Muscle layer of duodenum (tissue), 2 donors: ENCODE results near the gene KDM2B.

Source experiments
- H3K27ac ChIP-seq: one replicate; pipeline ENCODE4 v1.7.0; 2013; ENCODE audit warnings: mild to moderate bottlenecking, low read length
- H3K27me3 ChIP-seq: one replicate; pipeline ENCODE4 v1.7.0; 2013; ENCODE audit warnings: low read depth, mild to moderate bottlenecking, control low read depth, low read length
- H3K36me3 ChIP-seq, 2 donors: one replicate each; pipeline ENCODE4 v1.7.0; 2013; ENCODE audit warnings: low read length in 2 of 2, control low read depth in 1 of 2, mild to moderate bottlenecking in 1 of 2; ENCODE audit not compliant: insufficient read depth in 2 of 2, control insufficient read depth in 1 of 2
- H3K4me1 ChIP-seq, 2 donors: one replicate each; pipeline ENCODE4 v1.7.0; 2013; ENCODE audit warnings: low read length in 2 of 2, mild to moderate bottlenecking in 2 of 2, control low read depth in 1 of 2, moderate library complexity in 1 of 2; ENCODE audit not compliant: insufficient read depth in 2 of 2, control insufficient read depth in 1 of 2
- H3K4me3 ChIP-seq, 2 donors: one replicate each; pipeline ENCODE4 v1.7.0; 2013; ENCODE audit warnings: low read length in 2 of 2, low read depth in 1 of 2, mild to moderate bottlenecking in 1 of 2
- H3K9me3 ChIP-seq, 2 donors: one replicate each; pipeline ENCODE4 v1.7.0; 2013; ENCODE audit warnings: low read length in 2 of 2, control low read depth in 1 of 2, mild to moderate bottlenecking in 1 of 2; ENCODE audit not compliant: control insufficient read depth in 1 of 2
- donor health status: healthy.

Gene KDM2B

DNA sequence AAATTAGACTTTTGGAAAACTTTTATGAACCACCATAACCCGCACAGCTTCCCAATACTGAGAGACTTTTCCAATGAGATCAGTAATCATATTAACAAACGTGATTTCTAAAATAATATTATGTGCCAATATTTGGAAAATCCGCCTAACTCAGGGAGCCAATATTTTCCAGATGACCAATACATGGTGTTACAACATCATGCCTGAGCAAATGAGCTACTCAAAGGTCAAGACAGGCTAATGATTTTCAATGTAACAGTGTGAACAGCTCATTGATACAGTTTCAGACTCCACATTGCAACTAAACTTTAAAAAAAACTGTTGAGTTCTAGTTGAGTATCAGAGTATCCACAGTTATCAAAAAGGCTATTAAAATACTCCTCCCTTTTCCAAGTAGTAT, 134.1 kb downstream of the KDM2B start:
- H3K36me3 ChIP-seq: peaks cover 3 to 10% of the 10 kb centered on the region in 2 donors
- H3K27me3 ChIP-seq: no peaks in the 10 kb centered on the region
- H3K9me3 ChIP-seq: no peaks in the 10 kb centered on the region
- no peak overlapping the region for H3K4me3 ChIP-seq
- peaks cover 0 to 23% of the 10 kb centered on the region in 2 donors for H3K4me1 ChIP-seq
- H3K27ac ChIP-seq: no peak overlapping the region

GRCh38 chr12:121444842-121445202, 136.0 kb downstream of the KDM2B start:
- Histone ChIP-seq H3K27me3 (no peaks in the 10 kb centered on the region), H3K36me3 (peaks cover 7 to 29% of the 10 kb centered on the region in 2 donors), H3K4me3 (no peak overlapping the region), H3K4me1 (peaks cover 0 to 23% of the 10 kb centered on the region in 2 donors), H3K9me3 (no peaks in the 10 kb centered on the region), H3K27ac (no peak overlapping the region)

- Histone ChIP-seq H3K4me3 (no peak overlapping the region), H3K4me1 (peaks cover 0 to 23% of the 10 kb centered on the region in 2 donors), H3K27me3 (no peaks in the 10 kb centered on the region), H3K36me3 (peaks cover 11 to 34% of the 10 kb centered on the region in 2 donors), H3K9me3 (no peaks in the 10 kb centered on the region), H3K27ac (no peak overlapping the region)
Observed at GRCh38 chr12:121443911-121444841, 136.6 kb downstream of the KDM2B start.

DNA sequence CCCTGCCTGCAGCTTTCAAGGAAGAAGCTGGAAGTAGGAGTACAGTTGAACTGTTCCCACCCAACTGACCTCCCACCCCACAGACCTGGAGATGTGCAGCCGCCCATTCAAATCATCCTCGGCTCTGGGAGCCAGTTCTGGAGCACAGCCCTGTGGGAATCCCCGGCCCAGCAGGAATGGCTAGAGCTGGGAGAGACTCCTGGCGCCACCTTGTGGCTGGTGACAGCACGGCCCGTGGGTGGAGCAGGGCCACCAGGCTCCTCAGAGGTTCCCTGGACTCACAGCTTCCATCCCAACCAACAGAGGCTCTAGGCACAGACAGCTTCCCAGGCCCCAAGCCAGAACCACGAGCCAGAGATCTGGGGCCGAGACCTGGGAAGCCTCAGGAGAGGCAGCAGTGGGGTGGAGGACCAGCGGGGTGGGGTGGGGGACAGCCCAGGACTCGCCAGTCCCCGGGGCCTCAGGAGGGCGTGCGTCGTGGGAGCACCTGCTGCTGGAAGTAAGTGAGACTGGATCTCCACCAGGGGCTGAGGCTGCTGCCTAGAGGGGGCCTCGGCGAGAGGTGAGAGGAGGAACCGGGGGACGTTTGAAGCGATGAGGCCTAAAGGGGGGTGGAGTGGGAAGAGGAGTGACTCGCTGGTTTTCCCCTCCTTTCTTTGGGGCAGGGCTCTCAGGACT, 137.5 kb downstream of the KDM2B start:
- Histone ChIP-seq H3K36me3 (peaks cover 19 to 36% of the 10 kb centered on the region in 2 donors), H3K27me3 (no peaks in the 10 kb centered on the region), H3K27ac (no peak overlapping the region), H3K4me3 (no peak overlapping the region), H3K9me3 (no peaks in the 10 kb centered on the region), H3K4me1 (peaks cover 0 to 23% of the 10 kb centered on the region in 2 donors)

DNA sequence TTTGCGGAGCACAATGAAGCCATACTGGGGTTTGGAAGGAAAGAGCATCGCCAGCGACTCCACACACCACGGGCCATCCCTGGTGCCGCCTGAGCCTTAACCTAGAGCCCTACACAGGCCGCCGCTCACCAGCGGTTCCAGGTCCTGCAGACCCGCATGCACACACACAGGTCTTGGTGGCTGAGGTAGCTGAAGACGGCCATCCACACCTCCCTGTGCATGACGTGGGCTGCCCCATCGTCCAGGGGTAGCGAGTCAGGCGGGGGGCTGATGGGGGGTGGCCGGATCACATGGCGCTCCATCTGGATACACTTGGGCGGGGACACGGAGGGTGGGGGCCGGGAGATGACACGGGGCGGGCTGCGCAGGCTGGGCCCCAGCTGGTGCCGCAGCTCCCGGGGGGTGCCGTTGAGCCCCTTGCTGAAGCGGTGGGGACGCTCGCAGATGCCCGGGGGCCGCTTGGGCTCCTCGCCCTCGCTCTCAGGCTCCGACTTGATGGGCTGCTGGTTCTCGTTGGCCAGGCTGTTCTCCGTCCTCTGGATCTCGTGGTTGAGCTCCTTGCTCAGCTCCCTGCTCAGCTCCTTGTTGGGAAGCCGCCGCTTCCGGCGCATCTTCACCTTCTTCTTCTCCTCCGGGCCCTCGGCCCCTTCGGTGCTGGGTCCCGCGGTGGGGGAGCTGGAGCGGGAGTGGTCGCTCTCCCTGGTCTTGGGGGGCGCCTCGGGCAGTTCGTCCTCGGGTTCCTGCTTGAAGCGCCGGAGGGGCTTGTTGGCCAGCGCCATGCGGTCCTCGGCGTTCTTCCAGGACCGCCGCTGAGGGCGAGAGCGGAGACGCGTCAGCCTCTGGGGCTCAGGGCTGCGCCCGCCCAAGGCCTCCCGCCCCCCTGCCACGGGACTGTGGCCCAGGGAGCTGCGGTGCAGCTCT, 138.5 kb downstream of the KDM2B start:
- H3K4me1 ChIP-seq: peaks cover 0 to 23% of the 10 kb centered on the region in 2 donors
- peaks cover 26 to 43% of the 10 kb centered on the region in 2 donors for H3K36me3 ChIP-seq
- H3K4me3 ChIP-seq: no peak overlapping the region
- no peaks in the 10 kb centered on the region for H3K9me3 ChIP-seq
- no peak overlapping the region for H3K27ac ChIP-seq
- H3K27me3 ChIP-seq: no peaks in the 10 kb centered on the region

DNA sequence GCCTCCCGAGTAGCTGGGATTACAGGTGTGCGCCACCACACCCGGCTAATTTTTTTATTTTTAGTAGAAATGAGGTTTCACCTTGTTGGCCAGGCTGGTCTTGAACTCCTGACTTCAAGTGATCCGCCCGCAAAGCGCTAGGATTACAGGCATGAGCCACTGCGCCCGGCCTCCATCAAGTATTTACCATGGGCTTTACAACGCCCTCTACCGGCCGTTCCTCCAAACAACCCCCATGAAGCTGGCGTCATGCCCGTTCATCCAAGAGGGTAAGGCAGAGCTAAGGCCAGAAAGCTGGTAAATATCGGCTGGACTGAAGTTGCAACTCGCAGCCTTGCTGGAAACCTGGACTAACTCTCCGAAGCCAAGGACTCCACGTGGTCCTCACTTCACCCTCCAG, 139.3 kb downstream of the KDM2B start:
- Histone ChIP-seq H3K27ac (no peak overlapping the region), H3K4me3 (no peak overlapping the region), H3K36me3 (peaks cover 31 to 51% of the 10 kb centered on the region in 2 donors), H3K27me3 (no peaks in the 10 kb centered on the region), H3K4me1 (peaks cover 0 to 23% of the 10 kb centered on the region in 2 donors), H3K9me3 (no peaks in the 10 kb centered on the region)

- Histone ChIP-seq H3K27me3 (no peaks in the 10 kb centered on the region), H3K9me3 (no peaks in the 10 kb centered on the region), H3K36me3 (peaks cover 34 to 53% of the 10 kb centered on the region in 2 donors)
Observed at GRCh38 chr12:121440768-121441167, 140.1 kb downstream of the KDM2B start.

GRCh38 chr12:121439715-121440114, 141.1 kb downstream of the KDM2B start:
- no peak overlapping the region for H3K4me3 ChIP-seq
- H3K4me1 ChIP-seq: peaks cover 0 to 23% of the 10 kb centered on the region in 2 donors
- no peaks in the 10 kb centered on the region for H3K27me3 ChIP-seq
- no peaks in the 10 kb centered on the region for H3K9me3 ChIP-seq
- peaks cover 38 to 59% of the 10 kb centered on the region in 2 donors for H3K36me3 ChIP-seq
- no peak overlapping the region for H3K27ac ChIP-seq

More at GRCh38 chr12:121440768-121441167, 140.1 kb downstream of the KDM2B start:
- no peak overlapping the region for H3K27ac ChIP-seq
- H3K4me1 ChIP-seq: peaks cover 0 to 23% of the 10 kb centered on the region in 2 donors
- H3K4me3 ChIP-seq: no peak overlapping the region

DNA sequence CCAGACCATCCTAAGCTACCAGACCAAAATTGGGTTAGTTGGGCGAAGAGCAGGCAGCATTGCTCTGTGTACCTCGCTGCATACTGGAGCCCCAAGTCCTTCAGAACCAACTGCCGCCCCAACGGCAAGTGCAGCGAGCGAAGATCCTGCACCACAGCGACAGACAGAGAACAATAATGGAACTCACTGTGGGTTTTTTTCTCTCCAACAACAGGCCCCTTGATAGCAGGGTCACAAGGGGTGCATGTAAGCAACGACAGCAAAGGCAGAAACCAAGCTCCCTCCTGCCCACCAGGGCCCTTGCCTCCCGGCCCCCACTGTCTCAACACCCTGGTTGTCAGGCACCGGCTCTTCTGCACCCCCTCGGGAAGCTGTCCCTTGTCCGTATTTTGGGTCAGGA, 141.9 kb downstream of the KDM2B start:
- Histone ChIP-seq H3K27me3 (no peaks in the 10 kb centered on the region), H3K9me3 (no peaks in the 10 kb centered on the region), H3K4me1 (peaks cover 0 to 15% of the 10 kb centered on the region in 2 donors), H3K4me3 (no peak overlapping the region), H3K36me3 (peaks cover 38 to 59% of the 10 kb centered on the region in 2 donors), H3K27ac (no peak overlapping the region)

GRCh38 chr12:121436706-121437105, 144.1 kb downstream of the KDM2B start:
- Histone ChIP-seq H3K9me3 (no peaks in the 10 kb centered on the region), H3K27ac (no peak overlapping the region), H3K36me3 (peaks cover 48 to 59% of the 10 kb centered on the region in 2 donors)

More at GRCh38 chr12:121436706-121437105, 144.1 kb downstream of the KDM2B start:
- Histone ChIP-seq H3K4me3 (no peak overlapping the region), H3K4me1 (no peaks in the 10 kb centered on the region), H3K27me3 (no peaks in the 10 kb centered on the region)
